ENCODE results near the gene ADAMTS9.
A peak's percentile ranks its signal among the peaks of the same experiment; 100 is the strongest.
"Not testable (repeated sequence)": the region's sequence is repeated elsewhere in the genome, so short reads cannot be mapped to it uniquely, and the experiment has no call there.

ADAMTS9 gene

GRCh38 chr3:64574194-64574593 is 113.6 kb downstream of the ADAMTS9 start:
- no peak for DNase-seq (ENCODE audit: low read depth in 2 of 2)

GRCh38 chr3:64571982-64572381 is 115.8 kb downstream of the ADAMTS9 start:
- no peak for DNase-seq (ENCODE audit: low read depth in 2 of 2)

- DNase-seq (ENCODE audit: low read depth in 2 of 2), result no peak
Observed at GRCh38 chr3:64568895-64569517, 118.8 kb downstream of the ADAMTS9 start.

- no peak for DNase-seq (ENCODE audit: low read depth in 2 of 2)
Observed at GRCh38 chr3:64566859-64567258, 120.9 kb downstream of the ADAMTS9 start.

GRCh38 chr3:64563751-64564150 is 124.0 kb downstream of the ADAMTS9 start:
- DNase-seq (ENCODE audit: low read depth in 2 of 2), result no peak

GRCh38 chr3:64561868-64562267 is 125.9 kb downstream of the ADAMTS9 start:
- no peak for DNase-seq (ENCODE audit: low read depth in 2 of 2)

GRCh38 chr3:64561325-64561843 is 126.4 kb downstream of the ADAMTS9 start:
- no peak for DNase-seq (ENCODE audit: low read depth in 2 of 2)

GRCh38 chr3:64560791-64561190 is 127.0 kb downstream of the ADAMTS9 start:
- no peak for DNase-seq (ENCODE audit: low read depth in 2 of 2)

- DNase-seq (ENCODE audit: low read depth in 2 of 2), result peak; percentile 47 to 51
Observed at GRCh38 chr3:64559588-64559987, 128.2 kb downstream of the ADAMTS9 start.

GRCh38 chr3:64556046-64556445 is 131.8 kb downstream of the ADAMTS9 start:
- DNase-seq (ENCODE audit: low read depth in 2 of 2), result no peak

GRCh38 chr3:64555351-64555750 is 132.4 kb downstream of the ADAMTS9 start:
- no peak for DNase-seq (ENCODE audit: low read depth in 2 of 2)

GRCh38 chr3:64554096-64554920 is 133.5 kb downstream of the ADAMTS9 start:
- no peak for DNase-seq (ENCODE audit: low read depth in 2 of 2)

GRCh38 chr3:64552966-64553365 is 134.8 kb downstream of the ADAMTS9 start:
- no peak for DNase-seq (ENCODE audit: low read depth in 2 of 2)

- DNase-seq (ENCODE audit: low read depth in 2 of 2), result no peak
Observed at GRCh38 chr3:64552160-64552559, 135.6 kb downstream of the ADAMTS9 start.

GRCh38 chr3:64551697-64552096 is 136.1 kb downstream of the ADAMTS9 start:
- no peak for DNase-seq (ENCODE audit: low read depth in 2 of 2)

GRCh38 chr3:64550745-64551144 is 137.1 kb downstream of the ADAMTS9 start:
- no peak for DNase-seq (ENCODE audit: low read depth in 2 of 2)

- no peak for DNase-seq (ENCODE audit: low read depth in 2 of 2)
Observed at GRCh38 chr3:64549869-64550268, 137.9 kb downstream of the ADAMTS9 start.

GRCh38 chr3:64548200-64548889 is 139.5 kb downstream of the ADAMTS9 start:
- peak in 1 of 2 experiments; percentile 34 for DNase-seq (ENCODE audit: low read depth in 2 of 2)

GRCh38 chr3:64546856-64547255 is 140.9 kb downstream of the ADAMTS9 start:
- no peak for DNase-seq (ENCODE audit: low read depth in 2 of 2)

- not testable (repeated sequence) for DNase-seq (ENCODE audit: low read depth in 2 of 2)
Observed at GRCh38 chr3:64545239-64545638, 142.6 kb downstream of the ADAMTS9 start.

GRCh38 chr3:64541803-64542202 is 146.0 kb downstream of the ADAMTS9 start:
- DNase-seq (ENCODE audit: low read depth in 2 of 2), result no peak

GRCh38 chr3:64539451-64540196 is 148.2 kb downstream of the ADAMTS9 start:
- peak; percentile 95 to 96 for DNase-seq (ENCODE audit: low read depth in 2 of 2)

Data from fibroblast of skin of left biceps (primary cell).